KOPT-K1 (cell line): Measurements from ENCODE around the gene CRK.
"Not testable (repeated sequence)": the region's sequence is repeated elsewhere in the genome, so short reads cannot be mapped to it uniquely, and the experiment has no call there.

Experiments used
- H3K27ac ChIP-seq: fragments of 200-600 bp; sonication (generic); 2 replicates; pipeline ENCODE4 v1.5.1; 2016; ENCODE audit warnings: antibody characterized with exemption, mild to moderate bottlenecking, low read depth, low read length; ENCODE audit not compliant: poor library complexity, severe bottlenecking
- H3K36me3 ChIP-seq: fragments of 200-600 bp; sonication (generic); 2 replicates; pipeline ENCODE4 v1.5.1; 2017; ENCODE audit warnings: antibody characterized with exemption, mild to moderate bottlenecking, low read length, moderate library complexity; ENCODE audit not compliant: insufficient read depth
- H3K9me3 ChIP-seq: fragments of 200-600 bp; sonication (generic); 2 replicates; pipeline ENCODE4 v1.5.1; 2017; ENCODE audit warnings: antibody characterized with exemption, low read length, mild to moderate bottlenecking; ENCODE audit not compliant: insufficient read depth, poor library complexity, severe bottlenecking

The CRK gene

GRCh38 chr17:1379208-1379929, 76.7 kb downstream of the CRK start:
- peaks cover 78% of the 10 kb centered on the region for H3K36me3 ChIP-seq
- H3K9me3 ChIP-seq: no peaks in the 10 kb centered on the region
- H3K27ac ChIP-seq: no peak overlapping the region

- not testable (repeated sequence) for H3K9me3 ChIP-seq
Measured at GRCh38 chr17:1378476-1378860, 77.6 kb downstream of the CRK start.

GRCh38 chr17:1377334-1377733, 78.7 kb downstream of the CRK start:
- Histone ChIP-seq H3K9me3 (no peaks in the 10 kb centered on the region), H3K27ac (no peak overlapping the region), H3K36me3 (peaks cover 91% of the 10 kb centered on the region)

More at GRCh38 chr17:1378476-1378860, 77.6 kb downstream of the CRK start:
- H3K36me3 ChIP-seq: peaks cover 80% of the 10 kb centered on the region
- not testable (repeated sequence) for H3K27ac ChIP-seq

- Histone ChIP-seq H3K36me3 (peaks cover 97% of the 10 kb centered on the region), H3K9me3 (no peaks in the 10 kb centered on the region), H3K27ac (no peak overlapping the region)
Measured at GRCh38 chr17:1376061-1376460, 80.0 kb downstream of the CRK start.

- Histone ChIP-seq H3K9me3 (no peaks in the 10 kb centered on the region), H3K27ac (no peak overlapping the region), H3K36me3 (peaks cover 97% of the 10 kb centered on the region)
Measured at GRCh38 chr17:1375615-1376014, 80.4 kb downstream of the CRK start.

GRCh38 chr17:1374431-1375177, 81.4 kb downstream of the CRK start:
- H3K9me3 ChIP-seq: no peaks in the 10 kb centered on the region
- H3K36me3 ChIP-seq: peaks cover 95% of the 10 kb centered on the region
- no peak overlapping the region for H3K27ac ChIP-seq

- Histone ChIP-seq H3K36me3 (peaks cover 94% of the 10 kb centered on the region), H3K9me3 (no peaks in the 10 kb centered on the region), H3K27ac (no peak overlapping the region)
Measured at GRCh38 chr17:1373707-1374237, 82.3 kb downstream of the CRK start.

- H3K36me3 ChIP-seq: peaks cover 90% of the 10 kb centered on the region
- no peak overlapping the region for H3K27ac ChIP-seq
- H3K9me3 ChIP-seq: no peaks in the 10 kb centered on the region
Measured at GRCh38 chr17:1372618-1373017, 83.4 kb downstream of the CRK start.

GRCh38 chr17:1371893-1372590, 84.0 kb downstream of the CRK start:
- Histone ChIP-seq H3K9me3 (no peaks in the 10 kb centered on the region), H3K36me3 (peaks cover 90% of the 10 kb centered on the region), H3K27ac (no peak overlapping the region)
